Measurements from ENCODE around the gene AKNA. TPM values are rescaled to one million over a fixed set of nuclear protein-coding genes. Genes with fewer than 3 reads are reported as not detected.

AKNA gene
- total RNA-seq, 1 donor from 2014 or later, result 11.4 TPM

DNA sequence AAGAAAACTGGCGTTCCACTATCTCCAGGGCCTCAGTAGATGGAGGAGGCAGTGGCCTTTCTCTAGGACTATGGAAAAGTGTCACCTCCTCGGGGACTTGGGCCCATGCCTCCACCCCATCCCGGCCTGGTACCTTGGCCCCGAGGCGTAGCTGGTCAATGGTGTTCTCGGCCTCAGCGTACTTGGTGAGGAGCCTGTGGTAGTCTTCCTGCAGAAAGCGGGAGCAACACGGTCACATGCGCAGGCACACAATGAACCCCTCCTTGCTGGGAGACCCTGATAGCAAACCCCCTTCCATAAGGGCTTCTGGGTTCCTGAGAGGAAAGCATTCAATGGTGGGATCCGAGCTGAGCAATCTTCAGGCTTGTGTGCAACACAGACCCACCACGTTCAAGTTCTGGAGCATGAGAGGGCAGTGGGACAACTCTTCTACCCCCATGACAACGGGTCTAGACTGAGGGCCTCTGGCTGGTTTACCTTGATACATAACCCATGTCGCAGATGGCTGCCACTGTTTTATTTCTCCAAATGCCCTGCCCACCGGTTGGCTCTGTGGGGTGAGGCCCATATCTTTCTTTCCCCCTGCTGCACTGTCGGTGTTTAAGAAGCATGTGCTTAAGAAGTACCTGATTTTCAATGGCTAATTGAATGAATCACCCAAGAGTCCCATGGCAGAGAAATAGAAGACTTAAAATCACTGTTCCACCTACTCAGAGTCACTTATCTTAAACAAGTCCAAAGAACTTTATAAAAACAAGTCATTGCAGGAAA, 13.6 kb downstream of the AKNA start:
- no peaks in the 10 kb centered on the region for H3K9me3 Mint-ChIP-seq
- peaks cover 6% of the 10 kb centered on the region for H3F3A ChIP-seq (ENCODE audit: low read depth)
- no peak overlapping the region for H2AFZ ChIP-seq (replicated peaks)
- no peaks in the 10 kb centered on the region for H3K27me3 ChIP-seq
- no peak overlapping the region for H3K9ac ChIP-seq
- H3K27me3 Mint-ChIP-seq (ENCODE audit: insufficient read depth, low read depth), result peaks cover 6% of the 10 kb centered on the region
- H3K36me3 Mint-ChIP-seq, result peaks cover 13% of the 10 kb centered on the region
- H3K4me3 Mint-ChIP-seq, result no peak overlapping the region
- peaks cover 21% of the 10 kb centered on the region for H3K4me1 ChIP-seq
- H3K79me2 ChIP-seq (ENCODE audit: low read depth), result no peaks in the 10 kb centered on the region
- H3K27ac Mint-ChIP-seq, result no peak overlapping the region
- DNase-seq (ENCODE audit: low spot score), result no peak
- peaks cover 44% of the 10 kb centered on the region for H3K4me1 Mint-ChIP-seq
- H3K4me2 ChIP-seq, result no peak overlapping the region
- no peak overlapping the region for H3K27ac ChIP-seq
- no peak for TF ChIP-seq EZH2 (IDR thresholded peaks at IDR 0.05)
- TF ChIP-seq, protein P1, sequence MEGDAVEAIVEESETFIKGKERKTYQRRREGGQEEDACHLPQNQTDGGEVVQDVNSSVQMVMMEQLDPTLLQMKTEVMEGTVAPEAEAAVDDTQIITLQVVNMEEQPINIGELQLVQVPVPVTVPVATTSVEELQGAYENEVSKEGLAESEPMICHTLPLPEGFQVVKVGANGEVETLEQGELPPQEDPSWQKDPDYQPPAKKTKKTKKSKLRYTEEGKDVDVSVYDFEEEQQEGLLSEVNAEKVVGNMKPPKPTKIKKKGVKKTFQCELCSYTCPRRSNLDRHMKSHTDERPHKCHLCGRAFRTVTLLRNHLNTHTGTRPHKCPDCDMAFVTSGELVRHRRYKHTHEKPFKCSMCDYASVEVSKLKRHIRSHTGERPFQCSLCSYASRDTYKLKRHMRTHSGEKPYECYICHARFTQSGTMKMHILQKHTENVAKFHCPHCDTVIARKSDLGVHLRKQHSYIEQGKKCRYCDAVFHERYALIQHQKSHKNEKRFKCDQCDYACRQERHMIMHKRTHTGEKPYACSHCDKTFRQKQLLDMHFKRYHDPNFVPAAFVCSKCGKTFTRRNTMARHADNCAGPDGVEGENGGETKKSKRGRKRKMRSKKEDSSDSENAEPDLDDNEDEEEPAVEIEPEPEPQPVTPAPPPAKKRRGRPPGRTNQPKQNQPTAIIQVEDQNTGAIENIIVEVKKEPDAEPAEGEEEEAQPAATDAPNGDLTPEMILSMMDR (IDR thresholded peaks at IDR 0.05), result no peak
- no peak for TF ChIP-seq EZH2phosphoT487 (IDR thresholded peaks at IDR 0.05)
- H3K9me3 ChIP-seq (ENCODE audit: low read depth), result no peaks in the 10 kb centered on the region
- peaks cover 6% of the 10 kb centered on the region for H4K20me1 ChIP-seq (ENCODE audit: low read depth)
- H3K36me3 ChIP-seq, result no peaks in the 10 kb centered on the region
- H3K4me3 ChIP-seq, result no peak overlapping the region

- no peak for DNase-seq (ENCODE audit: low spot score)
- peaks cover 21% of the 10 kb centered on the region for H3K4me1 ChIP-seq
- Mint-ChIP-seq H3K27me3 (ENCODE audit: insufficient read depth, low read depth) (peaks cover 6% of the 10 kb centered on the region), H3K4me1 (peaks cover 44% of the 10 kb centered on the region), H3K4me3 (no peak overlapping the region), H3K9me3 (no peaks in the 10 kb centered on the region), H3K36me3 (peaks cover 10% of the 10 kb centered on the region), H3K27ac (no peak overlapping the region)
- H3K27me3 ChIP-seq, result no peaks in the 10 kb centered on the region
- H3K9me3 ChIP-seq (ENCODE audit: low read depth), result no peaks in the 10 kb centered on the region
- no peak overlapping the region for H3K4me3 ChIP-seq
- TF ChIP-seq EZH2phosphoT487 (IDR thresholded peaks at IDR 0.05), result no peak
- TF ChIP-seq, protein P1 (IDR thresholded peaks at IDR 0.05), result no peak
- no peak for TF ChIP-seq EZH2 (IDR thresholded peaks at IDR 0.05)
- H3F3A ChIP-seq (ENCODE audit: low read depth), result peaks cover 6% of the 10 kb centered on the region
- no peak overlapping the region for H3K27ac ChIP-seq
- H4K20me1 ChIP-seq (ENCODE audit: low read depth), result peaks cover 6% of the 10 kb centered on the region
- H3K4me2 ChIP-seq, result no peak overlapping the region
- H2AFZ ChIP-seq (replicated peaks), result no peak overlapping the region
- no peaks in the 10 kb centered on the region for H3K36me3 ChIP-seq
- H3K79me2 ChIP-seq (ENCODE audit: low read depth), result no peaks in the 10 kb centered on the region
- no peak overlapping the region for H3K9ac ChIP-seq
These were observed 14.8 kb downstream of the AKNA start for GRCh38 chr9:114372921-114373448.

DNA sequence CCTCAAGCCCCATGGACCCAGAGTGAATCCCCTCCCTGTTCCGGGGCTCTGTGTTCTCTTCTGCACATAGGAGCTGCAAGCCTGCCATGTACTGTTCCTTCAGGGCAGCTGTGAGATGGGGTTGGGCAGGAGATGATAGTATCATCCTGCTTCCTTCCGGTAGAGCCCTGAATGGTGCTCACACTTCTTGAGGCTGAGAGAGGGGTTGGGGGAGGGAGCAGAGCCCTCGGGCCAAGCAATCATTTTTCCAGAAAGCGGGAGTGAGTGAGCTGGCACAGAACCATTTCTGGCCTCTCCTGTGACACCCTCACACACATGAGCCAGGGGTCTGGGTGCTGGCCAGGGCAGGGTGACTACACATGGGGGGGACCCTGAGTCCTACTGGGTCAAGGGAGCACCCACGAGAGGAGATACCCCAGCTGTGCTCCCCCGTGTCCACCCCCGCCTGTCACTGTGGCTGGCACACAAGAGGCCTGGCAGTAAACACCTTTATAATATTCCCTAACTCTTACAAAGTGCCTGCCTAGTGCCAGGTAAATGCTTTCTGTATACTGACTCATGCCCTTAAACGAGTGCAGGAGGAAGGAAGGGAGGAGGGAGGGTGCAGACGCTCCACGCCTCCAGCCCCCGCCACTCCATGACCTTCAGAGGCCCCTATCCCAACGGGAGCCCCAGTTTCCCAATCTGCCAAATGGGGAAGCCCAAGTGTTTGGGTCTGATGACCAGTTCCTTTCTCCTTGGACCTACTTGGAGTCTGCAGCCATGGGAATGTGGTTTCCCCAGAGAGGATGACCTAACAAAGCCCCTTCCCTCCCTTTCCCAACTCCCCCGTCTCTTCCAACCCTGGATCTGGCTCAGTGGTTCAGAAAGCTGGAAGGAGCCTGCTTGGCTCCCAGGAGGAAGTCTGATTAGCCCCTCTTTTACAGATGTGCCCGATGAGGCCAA, 15.5 kb downstream of the AKNA start:
- H3K27me3 ChIP-seq, result no peaks in the 10 kb centered on the region
- H3K79me2 ChIP-seq (ENCODE audit: low read depth), result no peaks in the 10 kb centered on the region
- no peak overlapping the region for H3K9ac ChIP-seq
- H3K4me3 ChIP-seq, result no peak overlapping the region
- no peaks in the 10 kb centered on the region for H3K9me3 ChIP-seq (ENCODE audit: low read depth)
- Mint-ChIP-seq H3K4me1 (peaks cover 41% of the 10 kb centered on the region), H3K27me3 (ENCODE audit: insufficient read depth, low read depth) (peaks cover 3% of the 10 kb centered on the region), H3K4me3 (no peak overlapping the region), H3K27ac (no peak overlapping the region), H3K36me3 (peaks cover 4% of the 10 kb centered on the region), H3K9me3 (no peaks in the 10 kb centered on the region)
- no peak overlapping the region for H2AFZ ChIP-seq (replicated peaks)
- H3K27ac ChIP-seq, result no peak overlapping the region
- H3K4me1 ChIP-seq, result peaks cover 21% of the 10 kb centered on the region
- H4K20me1 ChIP-seq (ENCODE audit: low read depth), result peaks cover 6% of the 10 kb centered on the region
- H3K4me2 ChIP-seq, result no peak overlapping the region
- no peaks in the 10 kb centered on the region for H3K36me3 ChIP-seq
- H3F3A ChIP-seq (ENCODE audit: low read depth), result peaks cover 6% of the 10 kb centered on the region
- DNase-seq (ENCODE audit: low spot score), result no peak
- TF ChIP-seq, protein P1 (IDR thresholded peaks at IDR 0.05), result no peak
- TF ChIP-seq EZH2 (IDR thresholded peaks at IDR 0.05) (no peak), EZH2phosphoT487 (IDR thresholded peaks at IDR 0.05) (no peak)
